ENCODE results near the gene TELO2. TPM values are rescaled to one million over a fixed set of nuclear protein-coding genes. Genes with fewer than 3 reads are reported as not detected.

The TELO2 gene
- total and polyA plus RNA-seq, 12 donors = 14.5 to 50.5 (median 20.8) TPM

DNA sequence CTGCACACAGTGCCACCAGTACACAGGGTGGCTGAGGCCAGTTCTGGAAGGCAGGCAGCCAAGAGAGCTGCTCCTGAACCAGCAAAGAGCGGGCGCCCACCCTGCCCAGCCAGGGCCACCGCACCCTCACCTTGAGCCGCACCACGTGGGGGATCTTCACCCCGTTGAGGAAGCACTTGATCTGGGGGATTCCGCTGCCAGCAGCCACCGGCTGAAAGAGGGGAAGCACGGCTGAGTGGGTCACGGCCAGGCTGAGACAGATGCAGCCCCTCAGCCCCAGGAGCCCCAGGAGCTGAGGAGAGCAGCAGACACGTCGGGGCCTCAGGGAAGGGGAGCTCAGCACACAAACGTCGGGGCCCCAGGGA lies 34.2 kb upstream of the TELO2 start:
- intact Hi-C loops (cut with DNase I) = no loop called here
- H3K4me1 ChIP-seq = no peaks in the 10 kb centered on the region
- ATAC-seq (no peak), DNase-seq (peak in 1 of 2 donors; percentile 9)
- WGBS, 2 donors = 81 to 83% methylated on average over 14 of the region's 14 CpGs
- peaks cover 0 to 85% (median 49%) of the 10 kb centered on the region in 9 donors for H3K36me3 ChIP-seq
- H3K27me3 ChIP-seq = no peaks in the 10 kb centered on the region
- H3K4me3 ChIP-seq = no peak overlapping the region
- TF ChIP-seq, protein P1, sequence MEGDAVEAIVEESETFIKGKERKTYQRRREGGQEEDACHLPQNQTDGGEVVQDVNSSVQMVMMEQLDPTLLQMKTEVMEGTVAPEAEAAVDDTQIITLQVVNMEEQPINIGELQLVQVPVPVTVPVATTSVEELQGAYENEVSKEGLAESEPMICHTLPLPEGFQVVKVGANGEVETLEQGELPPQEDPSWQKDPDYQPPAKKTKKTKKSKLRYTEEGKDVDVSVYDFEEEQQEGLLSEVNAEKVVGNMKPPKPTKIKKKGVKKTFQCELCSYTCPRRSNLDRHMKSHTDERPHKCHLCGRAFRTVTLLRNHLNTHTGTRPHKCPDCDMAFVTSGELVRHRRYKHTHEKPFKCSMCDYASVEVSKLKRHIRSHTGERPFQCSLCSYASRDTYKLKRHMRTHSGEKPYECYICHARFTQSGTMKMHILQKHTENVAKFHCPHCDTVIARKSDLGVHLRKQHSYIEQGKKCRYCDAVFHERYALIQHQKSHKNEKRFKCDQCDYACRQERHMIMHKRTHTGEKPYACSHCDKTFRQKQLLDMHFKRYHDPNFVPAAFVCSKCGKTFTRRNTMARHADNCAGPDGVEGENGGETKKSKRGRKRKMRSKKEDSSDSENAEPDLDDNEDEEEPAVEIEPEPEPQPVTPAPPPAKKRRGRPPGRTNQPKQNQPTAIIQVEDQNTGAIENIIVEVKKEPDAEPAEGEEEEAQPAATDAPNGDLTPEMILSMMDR (IDR thresholded peaks at IDR 0.05) = no peak
- no peaks in the 10 kb centered on the region for H3K9me3 ChIP-seq
- H3K27ac ChIP-seq = no peak overlapping the region

DNA sequence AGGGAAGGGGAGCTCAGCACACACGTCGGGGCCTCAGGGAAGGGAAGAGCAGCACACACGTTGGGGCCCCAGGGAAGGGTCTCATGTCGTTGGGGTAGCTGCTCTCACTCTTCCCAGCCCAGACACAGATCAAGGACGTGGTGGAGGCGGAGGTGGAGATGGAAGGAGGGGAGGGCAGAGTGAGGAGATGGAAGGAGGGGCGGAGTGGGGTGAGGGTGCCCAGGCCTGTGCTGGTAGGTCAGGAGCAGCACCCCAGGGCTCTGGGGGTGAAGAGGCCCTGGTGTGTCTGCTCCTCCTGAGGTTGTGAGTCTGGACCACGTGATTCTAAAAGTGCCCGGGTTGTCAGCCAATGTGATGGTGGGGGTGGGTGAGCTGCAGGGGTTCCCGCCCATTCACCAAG lies 33.2 kb upstream of the TELO2 start:
- TF ChIP-seq, protein P1 (IDR thresholded peaks at IDR 0.05) = no peak
- ATAC-seq (no peak), DNase-seq (no peak)
- Histone ChIP-seq H3K27me3 (no peaks in the 10 kb centered on the region), H3K36me3 (peaks cover 0 to 83% (median 40%) of the 10 kb centered on the region in 9 donors), H3K27ac (no peak overlapping the region), H3K4me1 (no peaks in the 10 kb centered on the region), H3K9me3 (no peaks in the 10 kb centered on the region), H3K4me3 (no peak overlapping the region)
- 81 to 91% methylated on average over 10 of the region's 10 CpGs for WGBS, 2 donors
- intact Hi-C loops (cut with DNase I) = no loop called here

DNA sequence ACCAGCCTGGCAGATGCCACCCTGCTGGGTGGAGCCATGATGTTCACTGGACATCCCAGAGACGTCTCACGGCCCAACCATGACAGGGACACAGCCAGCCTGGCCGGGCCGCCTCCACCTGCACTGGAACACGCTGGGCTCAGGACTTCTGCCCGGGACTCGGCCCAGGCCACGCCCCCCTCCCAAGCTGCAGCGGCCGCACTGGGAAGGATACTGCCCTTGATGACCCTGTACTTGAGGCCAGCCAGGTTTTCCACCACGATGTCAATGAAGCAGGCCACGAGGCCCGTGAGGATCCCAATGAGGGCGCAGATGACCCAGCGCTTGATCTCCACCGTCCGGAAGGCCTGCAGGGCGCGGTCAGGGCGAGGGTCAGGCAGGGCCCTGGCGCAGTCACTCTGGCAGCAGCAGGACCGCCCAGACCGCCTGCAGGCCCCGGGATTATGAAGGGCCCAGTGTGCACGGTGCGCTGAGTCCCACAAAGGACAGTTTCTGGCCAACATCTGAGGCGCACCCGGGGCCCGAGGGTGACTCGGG lies 32.5 kb upstream of the TELO2 start:
- ATAC-seq (no peak), DNase-seq (peak in 1 of 2 donors; percentile 9)
- WGBS, 2 donors = 91 to 93% methylated on average over 30 of the region's 30 CpGs
- TF ChIP-seq, protein P1 (IDR thresholded peaks at IDR 0.05) = no peak
- peaks cover 0 to 81% (median 33%) of the 10 kb centered on the region in 9 donors for H3K36me3 ChIP-seq
- intact Hi-C loops (cut with DNase I) = no loop called here
- H3K9me3 ChIP-seq = no peaks in the 10 kb centered on the region
- no peaks in the 10 kb centered on the region for H3K27me3 ChIP-seq
- no peak overlapping the region for H3K4me3 ChIP-seq
- no peaks in the 10 kb centered on the region for H3K4me1 ChIP-seq
- no peak overlapping the region for H3K27ac ChIP-seq

DNA sequence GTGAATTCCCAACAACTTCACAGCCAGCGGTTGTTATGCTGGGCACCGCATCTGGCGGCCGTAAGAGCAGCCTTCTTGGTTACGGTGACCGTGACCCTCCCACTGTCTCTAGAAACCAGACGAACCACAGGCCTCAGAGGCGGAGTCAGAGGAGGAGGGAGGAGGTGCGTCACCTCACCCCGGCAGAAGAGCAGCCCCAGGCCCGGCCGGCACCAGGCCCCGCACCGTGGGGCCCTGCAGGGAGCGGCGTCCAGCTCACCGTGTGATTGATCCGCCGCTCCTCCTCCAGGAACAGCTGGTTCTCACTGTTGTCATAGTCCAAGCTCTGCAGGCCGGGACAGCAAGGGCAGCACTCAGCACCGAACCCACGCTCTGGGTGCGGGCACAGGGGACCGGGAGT lies 32.0 kb upstream of the TELO2 start:
- intact Hi-C loops (cut with DNase I) = no loop called here
- ATAC-seq (no peak), DNase-seq (no peak)
- Histone ChIP-seq H3K4me3 (no peak overlapping the region), H3K27me3 (no peaks in the 10 kb centered on the region), H3K9me3 (no peaks in the 10 kb centered on the region), H3K36me3 (peaks cover 0 to 81% (median 29%) of the 10 kb centered on the region in 9 donors), H3K4me1 (no peaks in the 10 kb centered on the region), H3K27ac (no peak overlapping the region)
- WGBS, 2 donors = 80 to 84% methylated on average over 24 of the region's 24 CpGs
- TF ChIP-seq, protein P1 (IDR thresholded peaks at IDR 0.05) = no peak
